ENCODE measurements around the gene EFCAB6.

EFCAB6 gene

DNA sequence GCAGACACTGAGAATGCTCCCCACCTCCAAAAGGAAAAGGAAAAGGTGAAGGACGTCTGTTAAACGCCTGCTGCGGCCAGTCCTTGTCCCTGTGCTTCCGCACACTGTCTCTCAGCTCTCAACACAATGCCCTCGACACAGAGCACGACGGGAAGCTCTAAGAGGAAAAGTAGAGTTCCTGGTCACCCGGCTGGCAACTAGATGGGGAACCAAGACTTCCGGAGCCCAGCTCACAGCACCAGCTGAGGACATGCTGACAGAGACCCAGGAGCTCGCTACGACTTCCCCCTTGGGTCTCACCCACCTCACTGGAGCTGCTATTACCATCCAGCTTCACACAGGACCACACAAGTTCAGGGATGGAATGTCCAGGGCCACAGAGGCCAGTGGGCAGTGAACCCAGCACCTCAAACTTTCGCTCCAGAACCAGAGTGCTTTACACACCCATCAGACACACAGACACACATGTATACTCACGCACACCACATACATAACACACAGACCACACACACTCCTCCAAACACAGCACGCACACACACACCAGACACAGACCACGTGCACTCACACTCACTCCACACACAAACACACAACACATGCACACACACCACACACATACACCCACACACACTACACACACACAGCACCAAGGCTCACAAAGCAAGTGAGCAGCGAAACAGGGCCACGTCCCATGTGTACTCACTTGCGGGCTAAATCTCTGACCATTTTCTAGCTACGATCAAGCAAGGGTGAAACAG lies 40.6 kb upstream of the EFCAB6 start:
- no peak for TF ChIP-seq ZFX (IDR thresholded peaks at IDR 0.05; ENCODE audit: borderline replicate concordance)
- TF ChIP-seq, protein P1, sequence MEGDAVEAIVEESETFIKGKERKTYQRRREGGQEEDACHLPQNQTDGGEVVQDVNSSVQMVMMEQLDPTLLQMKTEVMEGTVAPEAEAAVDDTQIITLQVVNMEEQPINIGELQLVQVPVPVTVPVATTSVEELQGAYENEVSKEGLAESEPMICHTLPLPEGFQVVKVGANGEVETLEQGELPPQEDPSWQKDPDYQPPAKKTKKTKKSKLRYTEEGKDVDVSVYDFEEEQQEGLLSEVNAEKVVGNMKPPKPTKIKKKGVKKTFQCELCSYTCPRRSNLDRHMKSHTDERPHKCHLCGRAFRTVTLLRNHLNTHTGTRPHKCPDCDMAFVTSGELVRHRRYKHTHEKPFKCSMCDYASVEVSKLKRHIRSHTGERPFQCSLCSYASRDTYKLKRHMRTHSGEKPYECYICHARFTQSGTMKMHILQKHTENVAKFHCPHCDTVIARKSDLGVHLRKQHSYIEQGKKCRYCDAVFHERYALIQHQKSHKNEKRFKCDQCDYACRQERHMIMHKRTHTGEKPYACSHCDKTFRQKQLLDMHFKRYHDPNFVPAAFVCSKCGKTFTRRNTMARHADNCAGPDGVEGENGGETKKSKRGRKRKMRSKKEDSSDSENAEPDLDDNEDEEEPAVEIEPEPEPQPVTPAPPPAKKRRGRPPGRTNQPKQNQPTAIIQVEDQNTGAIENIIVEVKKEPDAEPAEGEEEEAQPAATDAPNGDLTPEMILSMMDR (IDR thresholded peaks at IDR 0.05): no peak
- no peak overlapping the region for H3K27ac ChIP-seq

DNA sequence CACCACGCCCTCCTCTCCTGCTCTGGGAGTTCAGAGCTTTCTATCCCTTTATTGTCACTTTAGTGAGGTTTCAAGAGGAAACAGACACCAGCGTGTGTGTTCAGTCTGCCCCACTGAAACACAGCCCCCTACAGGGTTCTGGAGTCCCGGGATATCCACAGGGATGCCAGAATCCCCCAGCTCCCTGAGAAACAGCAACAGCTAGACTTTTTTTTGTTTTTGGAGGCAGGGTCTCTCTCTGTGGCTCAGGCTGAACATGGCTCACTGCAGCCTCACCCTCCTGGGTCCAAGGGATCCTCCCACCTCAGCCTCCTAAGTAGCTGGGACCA lies 39.8 kb upstream of the EFCAB6 start:
- TF ChIP-seq, protein P1 (IDR thresholded peaks at IDR 0.05): no peak
- no peak for TF ChIP-seq ZFX (IDR thresholded peaks at IDR 0.05; ENCODE audit: borderline replicate concordance)
- H3K27ac ChIP-seq: no peak overlapping the region

DNA sequence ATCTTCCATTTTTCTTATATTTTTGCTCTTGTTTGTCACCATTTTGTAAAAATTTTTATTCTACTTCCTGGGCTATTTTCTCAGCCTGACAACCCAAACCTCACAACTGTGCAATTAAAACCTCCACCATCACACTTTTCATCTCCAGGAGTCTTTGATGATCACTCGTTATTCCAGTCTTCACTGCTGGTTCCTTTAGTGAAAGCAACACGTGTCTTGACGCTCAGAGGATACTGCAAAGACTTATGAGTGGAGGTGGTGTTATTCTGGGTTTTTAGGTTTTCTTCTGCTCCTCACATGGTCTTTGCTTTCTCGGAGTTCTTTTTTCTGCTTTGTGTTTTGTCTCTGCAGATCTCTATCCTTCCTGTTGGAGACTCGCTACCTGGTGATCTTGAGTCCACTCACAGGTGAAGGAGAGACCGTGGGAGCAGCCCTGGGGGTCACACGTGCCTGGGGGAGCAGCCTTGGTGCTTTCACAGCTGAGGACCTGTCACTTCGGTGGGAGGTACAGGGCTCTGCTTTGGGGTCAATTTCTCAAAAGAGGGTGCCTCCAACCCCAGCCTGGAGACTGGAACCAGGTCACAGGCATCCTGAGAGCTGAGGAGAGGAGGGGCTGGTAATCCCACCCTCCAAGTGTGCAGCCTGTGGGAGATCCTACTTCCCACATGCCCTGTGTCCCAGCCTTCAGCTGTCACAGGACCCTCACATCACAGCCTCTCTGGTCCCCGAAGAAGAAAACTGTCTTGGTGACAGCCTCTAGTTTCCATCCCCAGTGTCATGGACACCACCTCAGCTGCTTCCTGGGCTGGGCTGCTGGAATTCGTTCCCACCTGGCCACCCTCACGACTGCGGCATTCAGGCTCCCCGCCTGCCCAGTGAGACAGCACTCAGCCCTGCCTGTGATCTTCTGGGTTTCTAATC lies 39.2 kb upstream of the EFCAB6 start:
- no peak overlapping the region for H3K27ac ChIP-seq
- no peak for TF ChIP-seq ZFX (IDR thresholded peaks at IDR 0.05; ENCODE audit: borderline replicate concordance)
- TF ChIP-seq, protein P1 (IDR thresholded peaks at IDR 0.05): no peak

DNA sequence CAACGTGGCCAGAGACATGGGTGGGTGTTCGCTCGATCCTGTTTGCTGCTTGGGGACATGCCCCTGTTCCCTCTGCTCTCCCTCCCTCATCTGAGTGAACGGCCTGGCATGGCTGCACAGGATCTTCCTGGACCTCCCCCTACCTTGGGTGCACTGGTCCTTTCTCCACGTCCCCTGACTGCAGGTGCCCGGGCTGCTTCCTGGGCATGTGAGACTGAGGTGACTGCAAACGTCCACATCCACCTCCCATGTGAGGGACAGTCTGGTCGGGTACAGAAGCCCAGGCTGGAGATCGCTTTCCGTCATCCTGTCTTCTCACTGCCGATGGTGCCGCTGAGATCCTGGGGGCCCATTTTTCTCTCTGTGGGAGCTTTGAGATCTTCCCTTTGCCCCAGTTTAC lies 38.4 kb upstream of the EFCAB6 start:
- TF ChIP-seq, protein P1 (IDR thresholded peaks at IDR 0.05): no peak
- no peak for TF ChIP-seq ZFX (IDR thresholded peaks at IDR 0.05; ENCODE audit: borderline replicate concordance)

DNA sequence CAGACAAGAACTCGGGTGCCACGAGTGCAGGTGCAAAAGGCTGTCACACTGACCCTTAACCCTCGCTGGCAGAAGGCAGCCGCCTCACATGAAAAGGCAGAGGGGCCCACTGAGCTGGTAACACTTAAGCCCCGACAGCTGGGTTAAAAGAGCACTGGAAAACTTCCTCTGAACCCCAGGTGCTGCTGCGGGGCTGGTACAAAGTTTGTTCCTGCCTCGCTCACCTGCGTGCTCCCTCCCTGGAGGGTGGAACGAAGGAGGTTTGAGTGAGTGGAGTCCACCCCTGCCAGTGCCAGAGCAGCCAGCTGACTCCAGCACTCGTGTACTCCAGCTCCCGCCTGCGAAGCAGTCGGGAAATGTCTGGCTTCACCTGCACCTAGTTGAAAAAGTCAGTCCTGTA lies 37.6 kb upstream of the EFCAB6 start:
- H3K27ac ChIP-seq: no peak overlapping the region
- TF ChIP-seq ZFX (IDR thresholded peaks at IDR 0.05; ENCODE audit: borderline replicate concordance): no peak
- TF ChIP-seq, protein P1 (IDR thresholded peaks at IDR 0.05): no peak

More for the DNA sequence above, 38.4 kb upstream of the EFCAB6 start:
- H3K27ac ChIP-seq: no peak overlapping the region

DNA sequence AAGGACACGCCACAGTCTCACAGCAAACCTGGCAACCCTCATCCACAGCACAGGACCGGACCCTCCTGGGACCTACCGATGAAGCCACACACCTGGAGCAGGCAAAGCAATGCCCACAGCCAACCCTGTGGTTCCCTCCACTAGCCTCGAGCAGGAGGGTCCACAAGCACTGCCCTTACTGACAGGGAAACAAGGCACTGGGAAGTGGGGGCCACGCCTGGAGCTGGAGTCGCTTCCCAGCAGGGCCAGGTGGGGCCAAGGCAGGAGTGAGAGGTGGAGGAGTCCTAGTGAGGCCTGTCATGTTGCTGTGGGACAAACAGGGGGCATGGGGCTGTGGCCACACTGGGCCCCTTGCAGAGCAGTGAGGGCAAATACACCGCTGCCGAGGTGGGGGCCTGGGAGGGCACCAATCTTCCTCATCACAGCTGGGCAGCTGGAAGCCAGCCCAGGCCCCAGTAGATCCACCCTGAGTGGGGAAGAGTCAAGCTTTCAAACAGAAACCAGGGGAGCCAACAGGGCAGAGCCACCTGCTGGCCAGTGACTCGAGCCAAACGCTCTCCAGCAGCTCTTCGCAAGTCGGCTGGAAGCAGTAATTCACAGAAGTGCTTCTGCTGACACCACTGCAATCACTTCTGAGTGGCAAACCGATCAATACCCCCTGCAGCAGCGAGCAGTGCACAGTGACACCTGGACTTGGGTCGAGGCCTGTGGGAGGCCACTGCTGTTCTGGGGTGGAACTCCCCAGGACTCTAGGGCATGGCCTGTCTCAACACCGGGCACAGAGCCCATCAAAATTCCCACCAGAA lies 36.5 kb upstream of the EFCAB6 start:
- TF ChIP-seq, protein P1 (IDR thresholded peaks at IDR 0.05): peak; percentile 62
- TF ChIP-seq ZFX (IDR thresholded peaks at IDR 0.05; ENCODE audit: borderline replicate concordance): no peak
- H3K27ac ChIP-seq: no peak overlapping the region
